Stomach smooth muscle (tissue), 2 donors: ENCODE results near the gene SH3BP2.

Experiments used
- H3K27ac ChIP-seq: one replicate; pipeline ENCODE4 v1.7.0; 2013; ENCODE audit warnings: mild to moderate bottlenecking, low read length, inconsistent platforms
- H3K27me3 ChIP-seq, 2 donors: one replicate each; pipeline ENCODE4 v1.7.0; 2013; ENCODE audit warnings: low read length in 2 of 2; ENCODE audit not compliant: insufficient read depth in 2 of 2, control insufficient read depth in 1 of 2
- H3K36me3 ChIP-seq, 2 donors: one replicate each; pipeline ENCODE4 v1.7.0; 2013; ENCODE audit warnings: low read length in 2 of 2; ENCODE audit not compliant: control insufficient read depth in 2 of 2, insufficient read depth in 2 of 2
- H3K4me1 ChIP-seq: one replicate; pipeline ENCODE4 v1.7.0; 2013; ENCODE audit warnings: low read length; ENCODE audit not compliant: control insufficient read depth, insufficient read depth
- H3K4me3 ChIP-seq, 2 donors: one replicate each; pipeline ENCODE4 v1.7.0; 2013; ENCODE audit warnings: low read length in 2 of 2
- H3K9ac ChIP-seq, 2 donors: one replicate each; pipeline ENCODE4 v1.7.0; 2013; ENCODE audit warnings: low read length in 2 of 2, mild to moderate bottlenecking in 1 of 2
- H3K9me3 ChIP-seq, 2 donors: one replicate each; pipeline ENCODE4 v1.7.0; 2013; ENCODE audit warnings: low read length in 2 of 2; ENCODE audit not compliant: control insufficient read depth in 2 of 2
- donor health status: healthy.
- donor health status: Pancreatic carcinoma.

Gene SH3BP2

DNA sequence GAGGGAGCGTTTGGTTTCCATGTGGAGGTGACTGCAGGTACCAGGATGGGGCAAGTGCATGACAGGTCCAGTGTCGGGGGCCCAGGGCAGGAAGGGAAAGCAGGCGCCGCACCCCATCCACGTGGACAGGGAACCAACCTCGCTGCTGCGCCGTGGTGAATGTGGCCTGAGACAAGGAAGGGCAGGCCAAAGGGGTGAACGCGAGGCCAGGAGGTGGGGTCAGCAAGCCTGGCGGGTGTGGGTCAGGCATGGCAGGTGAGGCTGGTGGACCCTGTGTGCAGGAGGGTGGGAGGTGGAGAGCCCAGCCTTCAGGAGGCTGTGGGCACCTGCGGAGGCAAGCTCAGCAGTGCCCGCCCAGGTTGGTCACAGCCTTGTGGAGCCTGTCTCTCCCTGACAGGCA, 14.7 kb downstream of the SH3BP2 start:
- H3K27me3 ChIP-seq = no peaks in the 10 kb centered on the region
- no peak overlapping the region for H3K9ac ChIP-seq
- H3K4me1 ChIP-seq = peaks cover 61% of the 10 kb centered on the region
- no peak overlapping the region for H3K4me3 ChIP-seq
- H3K36me3 ChIP-seq = no peaks in the 10 kb centered on the region
- no peak overlapping the region for H3K27ac ChIP-seq
- no peaks in the 10 kb centered on the region for H3K9me3 ChIP-seq

DNA sequence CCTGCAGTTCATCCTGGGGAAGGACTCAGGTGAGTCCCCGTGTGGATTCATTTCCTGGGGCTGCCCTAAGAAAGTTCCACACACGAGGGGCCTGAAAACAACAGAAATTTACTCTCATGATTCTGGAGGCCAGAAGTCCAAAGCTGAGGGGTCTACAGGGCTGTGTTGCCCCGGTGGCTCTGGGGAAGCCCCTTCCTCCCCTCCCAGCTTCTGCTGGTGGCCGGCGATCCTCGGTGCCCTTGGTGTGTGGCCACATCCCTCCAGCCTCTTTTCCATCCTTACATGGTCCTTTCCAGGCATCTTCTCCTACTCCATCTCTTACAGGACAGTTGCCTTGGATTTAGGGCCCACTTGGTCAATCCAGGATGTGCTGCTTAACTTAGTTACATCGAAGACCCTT, 15.1 kb downstream of the SH3BP2 start:
- Histone ChIP-seq H3K4me1 (peaks cover 61% of the 10 kb centered on the region), H3K36me3 (no peaks in the 10 kb centered on the region), H3K9me3 (no peaks in the 10 kb centered on the region), H3K27ac (no peak overlapping the region), H3K27me3 (no peaks in the 10 kb centered on the region), H3K9ac (no peak overlapping the region), H3K4me3 (no peak overlapping the region)

DNA sequence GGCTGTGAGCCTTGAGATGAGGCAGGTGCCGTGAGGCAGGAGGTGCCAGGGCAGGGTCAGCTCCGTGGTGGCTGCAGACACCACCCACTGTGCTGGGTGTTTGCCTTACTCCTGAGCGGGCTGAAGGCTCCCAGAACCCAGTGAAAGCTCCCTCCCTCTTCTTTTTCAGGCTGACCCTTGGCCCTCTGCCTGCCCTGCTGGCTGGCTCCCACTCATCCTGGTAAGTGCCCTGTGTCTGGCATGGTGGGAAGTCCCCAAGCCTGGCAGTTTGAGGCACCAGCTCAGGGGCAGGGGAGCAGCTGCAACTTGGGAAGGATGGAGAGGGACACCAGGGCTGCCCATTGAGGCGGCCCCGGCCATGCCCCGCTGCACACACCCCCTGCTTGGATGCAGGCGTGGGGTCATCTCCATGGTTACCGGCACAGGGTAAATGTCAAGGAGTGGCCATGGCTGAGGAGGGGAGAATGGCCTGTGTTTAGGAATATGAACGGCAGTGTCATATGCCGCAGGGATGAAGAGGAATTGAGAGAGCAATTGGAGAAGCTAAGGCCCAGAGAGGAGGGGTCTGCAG, 16.8 kb downstream of the SH3BP2 start:
- Histone ChIP-seq H3K9ac (no peak overlapping the region), H3K4me1 (peaks cover 61% of the 10 kb centered on the region)

DNA sequence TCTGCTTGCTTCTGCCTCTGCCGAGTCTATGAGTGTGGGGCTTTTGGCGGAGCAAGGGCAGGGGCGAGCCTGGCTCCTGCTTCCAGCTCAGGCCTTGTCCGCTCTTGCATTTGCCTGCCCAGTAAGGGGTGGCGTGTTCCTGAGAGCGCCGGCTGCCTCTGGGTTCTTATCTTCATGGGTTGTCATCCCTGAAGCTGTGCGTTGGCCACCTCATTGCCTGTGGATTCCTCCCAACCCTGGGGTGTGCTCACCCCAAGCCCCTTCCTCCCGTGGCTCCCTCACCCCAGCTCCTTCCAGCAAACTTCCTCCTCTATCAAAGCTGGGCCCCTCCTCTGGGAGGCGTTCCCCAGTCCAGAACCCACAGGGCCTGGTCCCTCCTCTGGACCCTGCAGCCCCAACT, 17.5 kb downstream of the SH3BP2 start:
- Histone ChIP-seq H3K27ac (no peak overlapping the region), H3K4me3 (no peak overlapping the region), H3K36me3 (no peaks in the 10 kb centered on the region), H3K4me1 (peaks cover 56% of the 10 kb centered on the region), H3K9ac (no peak overlapping the region), H3K27me3 (no peaks in the 10 kb centered on the region), H3K9me3 (no peaks in the 10 kb centered on the region)

More for the DNA sequence above, 16.8 kb downstream of the SH3BP2 start:
- H3K9me3 ChIP-seq = no peaks in the 10 kb centered on the region
- no peaks in the 10 kb centered on the region for H3K36me3 ChIP-seq
- H3K27me3 ChIP-seq = no peaks in the 10 kb centered on the region
- no peak overlapping the region for H3K27ac ChIP-seq
- H3K4me3 ChIP-seq = no peak overlapping the region

DNA sequence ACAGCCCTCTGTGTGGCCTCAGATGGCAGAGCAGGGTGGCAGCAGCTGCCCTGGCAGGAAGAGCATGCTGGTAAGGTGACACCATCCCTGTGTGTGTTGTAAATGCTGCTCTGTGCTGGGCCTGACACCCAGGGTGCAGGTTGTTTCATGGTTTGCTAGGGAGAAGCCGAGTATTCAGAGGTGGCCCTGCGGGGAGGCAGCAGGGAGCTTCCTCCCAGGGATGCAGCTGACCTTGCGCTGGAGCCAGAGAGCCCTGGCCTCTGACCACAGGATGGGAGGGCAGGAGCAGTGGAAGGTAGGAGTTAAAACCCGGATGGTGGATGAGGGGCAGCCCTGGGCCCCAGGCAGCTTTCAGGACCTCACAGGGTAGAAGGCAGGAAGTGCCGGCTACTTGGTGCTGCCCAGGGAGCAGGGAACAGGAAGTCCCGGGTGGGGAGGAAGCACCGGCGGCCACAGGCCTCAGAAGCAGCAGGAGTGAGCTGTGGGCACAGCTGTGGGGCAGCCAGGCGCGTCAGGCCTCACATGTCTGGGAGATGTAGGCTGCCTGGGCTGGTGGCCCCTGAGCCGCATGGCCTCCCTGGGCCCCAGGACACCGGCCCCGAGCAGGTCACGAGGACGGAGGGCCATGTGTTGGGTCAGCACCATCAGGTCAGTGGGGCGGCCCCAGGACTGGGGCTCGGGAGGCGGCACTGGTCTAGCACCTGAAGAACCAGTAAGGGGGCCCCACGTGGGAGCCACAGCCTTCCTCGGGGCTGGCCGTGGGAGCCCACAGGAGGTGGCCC, 19.1 kb downstream of the SH3BP2 start:
- peak overlapping the region in 1 of 2 donors; percentile 40 for H3K4me3 ChIP-seq
- H3K36me3 ChIP-seq = no peaks in the 10 kb centered on the region
- H3K9me3 ChIP-seq = no peaks in the 10 kb centered on the region
- H3K4me1 ChIP-seq = peaks cover 42% of the 10 kb centered on the region
- peaks cover 0 to 2% of the 10 kb centered on the region in 2 donors for H3K27me3 ChIP-seq
- no peak overlapping the region for H3K27ac ChIP-seq
- H3K9ac ChIP-seq = peak overlapping the region in 1 of 2 donors; percentile 28

DNA sequence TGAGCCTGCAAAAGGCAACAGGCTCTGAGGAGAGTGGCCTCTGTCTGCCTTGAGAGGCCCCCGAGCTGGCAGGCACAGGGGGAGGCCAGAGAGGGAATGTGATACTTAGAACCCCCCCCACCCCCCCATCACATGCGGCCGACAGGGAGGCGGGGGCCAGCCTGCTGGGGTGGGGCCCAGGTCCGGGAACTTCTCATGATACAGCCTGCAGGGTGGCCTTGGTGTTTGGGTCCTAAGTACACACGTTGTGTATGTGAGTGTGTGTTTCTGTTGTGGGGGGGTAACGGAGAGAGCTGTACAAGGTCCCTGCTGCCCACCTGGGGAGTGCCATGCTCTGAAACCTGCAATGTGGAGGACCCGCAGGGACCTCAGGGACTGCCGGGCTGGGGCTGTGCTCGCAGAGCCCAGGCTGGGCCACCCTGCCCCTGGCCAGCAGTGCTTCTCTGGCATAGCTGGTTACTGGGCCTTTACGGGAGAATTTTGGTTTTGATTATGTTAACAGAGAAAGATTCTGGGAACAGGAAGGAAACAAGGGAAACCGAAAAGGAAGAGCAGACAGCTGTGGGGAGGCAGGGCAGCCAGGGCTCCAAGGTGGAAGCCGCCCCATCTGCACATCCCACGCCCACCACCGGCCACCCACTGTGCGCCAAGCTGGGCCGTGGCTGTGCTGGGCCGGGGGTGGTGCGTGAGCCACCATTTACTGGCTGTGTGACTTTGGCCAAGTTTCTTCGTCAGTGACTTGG, 19.9 kb downstream of the SH3BP2 start:
- Histone ChIP-seq H3K4me1 (peaks cover 43% of the 10 kb centered on the region), H3K4me3 (peak overlapping the region in 1 of 2 donors; percentile 55), H3K27ac (no peak overlapping the region), H3K9me3 (no peaks in the 10 kb centered on the region), H3K9ac (peak overlapping the region in 1 of 2 donors; percentile 28), H3K36me3 (no peaks in the 10 kb centered on the region), H3K27me3 (peaks cover 0 to 2% of the 10 kb centered on the region in 2 donors)

DNA sequence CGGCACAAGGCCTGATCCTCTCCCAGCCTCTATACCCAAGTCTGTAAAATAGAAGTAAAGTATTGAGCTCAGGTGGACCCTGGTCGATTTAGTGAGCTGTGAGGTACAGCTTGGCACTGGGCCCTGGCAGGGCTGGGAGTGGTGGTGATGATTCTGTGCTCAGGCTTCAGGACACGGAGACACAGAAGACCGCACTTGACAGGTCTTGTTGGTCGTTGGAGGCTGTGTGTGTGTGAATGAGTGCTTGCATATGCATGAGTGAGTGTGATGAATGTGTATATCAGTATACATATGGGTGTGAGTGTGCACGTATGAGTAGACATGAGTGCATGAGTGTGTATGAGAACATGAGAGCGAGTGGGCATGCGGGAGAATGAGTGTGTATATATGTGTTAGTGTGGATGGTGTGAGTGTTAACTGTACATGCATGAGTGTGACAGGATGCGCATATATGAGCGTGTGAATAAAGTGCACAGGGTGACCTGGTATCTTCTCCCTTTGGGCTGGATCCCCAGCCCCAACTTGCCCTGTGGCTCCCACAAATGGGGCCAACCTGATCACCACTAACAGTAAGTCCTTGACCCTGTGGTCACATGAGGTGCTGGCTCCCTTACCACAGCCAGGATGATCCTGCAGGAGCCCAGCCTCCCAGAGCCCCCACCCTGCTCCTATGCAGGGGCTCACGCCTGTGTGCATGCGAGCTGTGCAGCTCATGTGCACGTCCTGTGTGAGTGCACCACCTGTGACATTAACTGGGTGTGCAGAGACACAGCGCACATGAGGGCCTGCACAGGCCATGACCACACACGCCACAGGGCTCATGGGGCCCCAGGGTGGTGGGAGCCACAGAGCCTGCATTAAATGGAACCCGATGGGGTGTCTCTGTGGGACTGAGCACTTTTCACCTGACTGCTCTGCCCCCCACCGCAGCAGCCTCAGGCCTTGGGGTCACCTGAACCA, 20.8 kb downstream of the SH3BP2 start:
- peak overlapping the region in 1 of 2 donors; percentile 55 for H3K4me3 ChIP-seq
- no peaks in the 10 kb centered on the region for H3K9me3 ChIP-seq
- peaks cover 45% of the 10 kb centered on the region for H3K4me1 ChIP-seq
- H3K27me3 ChIP-seq = peaks cover 0 to 2% of the 10 kb centered on the region in 2 donors
- H3K27ac ChIP-seq = no peak overlapping the region
- H3K9ac ChIP-seq = peak overlapping the region in 1 of 2 donors; percentile 36
- no peaks in the 10 kb centered on the region for H3K36me3 ChIP-seq

- no peak overlapping the region for H3K9ac ChIP-seq
- no peak overlapping the region for H3K4me3 ChIP-seq
- peaks cover 39% of the 10 kb centered on the region for H3K4me1 ChIP-seq
- H3K27me3 ChIP-seq = peaks cover 0 to 2% of the 10 kb centered on the region in 2 donors
- no peak overlapping the region for H3K27ac ChIP-seq
- H3K36me3 ChIP-seq = no peaks in the 10 kb centered on the region
- H3K9me3 ChIP-seq = no peaks in the 10 kb centered on the region
Observed at GRCh38 chr4:2814627-2815270, 21.9 kb downstream of the SH3BP2 start.

- Histone ChIP-seq H3K27me3 (peaks cover 0 to 2% of the 10 kb centered on the region in 2 donors), H3K36me3 (no peaks in the 10 kb centered on the region), H3K4me1 (peaks cover 30% of the 10 kb centered on the region), H3K27ac (no peak overlapping the region), H3K9me3 (no peaks in the 10 kb centered on the region), H3K9ac (no peak overlapping the region), H3K4me3 (no peak overlapping the region)
Observed at GRCh38 chr4:2816401-2816954, 23.6 kb downstream of the SH3BP2 start.
